ENCODE results near the gene ZNF10. TPM values are rescaled to one million over a fixed set of nuclear protein-coding genes. Genes with fewer than 3 reads are reported as not detected.
A peak's percentile ranks its signal among the peaks of the same experiment; 100 is the strongest.

ZNF10 gene
- total and polyA plus RNA-seq, 2 of the 8 experiments (the other 6 are each of a cell fraction or from before 2014, with no cell fraction given), result 5.2 to 11.9 TPM

GRCh38 chr12:133181238-133181959 is 51.0 kb downstream of the ZNF10 start, which contains the start of gene ZNF268 (continued):
- TF ChIP-seq RNF2 (IDR thresholded peaks at IDR 0.05; ENCODE audit: borderline replicate concordance, low read depth, low read length, missing control alignments, poor library complexity, severe bottlenecking) (no peak), TCF12 (IDR thresholded peaks at IDR 0.05; ENCODE audit: low read depth, low read length) (0 out of 2 replicates have a peak, but pooled peaks have one; percentile 32), SIN3A (conservative IDR thresholded peaks at IDR 0.05 in 1 of 2, IDR thresholded peaks at IDR 0.05 in 1 of 2; ENCODE audit: low read depth in 1 of 2, low read length in 2 of 2) (peak in 1 of 2 experiments; percentile 97; a peak in 2 of 4 replicates), BACH1 (IDR thresholded peaks at IDR 0.05; ENCODE audit: low read length) (no peak), HDAC2 (IDR thresholded peaks at IDR 0.05; ENCODE audit: borderline replicate concordance in 1 of 2, low read depth in 2 of 2, low read length in 2 of 2) (peak in 1 of 2 experiments; percentile 63; a peak in 1 of 4 replicates), SP4 (IDR thresholded peaks at IDR 0.05; ENCODE audit: low read length) (0 out of 2 replicates have a peak, but pooled peaks have one; percentile 65), CTCF (IDR thresholded peaks at IDR 0.05; ENCODE audit: control extremely low read depth in 1 of 3, insufficient read depth in 1 of 3, low read depth in 1 of 3, low read length in 3 of 3) (peak; percentile 78 to 80 (median 80)), TEAD4 (IDR thresholded peaks at IDR 0.05; ENCODE audit: low read depth, low read length) (no peak; the same call in 1 of the 2 replicates), RAD21 (IDR thresholded peaks at IDR 0.05 in 1 of 2, conservative IDR thresholded peaks at IDR 0.05 in 1 of 2; ENCODE audit: low read depth in 2 of 2, low read length in 2 of 2) (peak; percentile 78 to 79), EZH2 (IDR thresholded peaks at IDR 0.05; ENCODE audit: low read depth, low read length, severe bottlenecking) (no peak), KDM1A (IDR thresholded peaks at IDR 0.05; ENCODE audit: borderline replicate concordance, low read length) (no peak), SP2 (IDR thresholded peaks at IDR 0.05; ENCODE audit: low read length) (no peak), KDM4A (IDR thresholded peaks at IDR 0.05; ENCODE audit: low read depth, low read length, severe bottlenecking) (peak; percentile 99)
- TF ChIP-seq, protein P1, sequence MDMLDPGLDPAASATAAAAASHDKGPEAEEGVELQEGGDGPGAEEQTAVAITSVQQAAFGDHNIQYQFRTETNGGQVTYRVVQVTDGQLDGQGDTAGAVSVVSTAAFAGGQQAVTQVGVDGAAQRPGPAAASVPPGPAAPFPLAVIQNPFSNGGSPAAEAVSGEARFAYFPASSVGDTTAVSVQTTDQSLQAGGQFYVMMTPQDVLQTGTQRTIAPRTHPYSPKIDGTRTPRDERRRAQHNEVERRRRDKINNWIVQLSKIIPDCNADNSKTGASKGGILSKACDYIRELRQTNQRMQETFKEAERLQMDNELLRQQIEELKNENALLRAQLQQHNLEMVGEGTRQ (IDR thresholded peaks at IDR 0.05; ENCODE audit: low read length), result no peak
- TF ChIP-seq, protein P2, sequence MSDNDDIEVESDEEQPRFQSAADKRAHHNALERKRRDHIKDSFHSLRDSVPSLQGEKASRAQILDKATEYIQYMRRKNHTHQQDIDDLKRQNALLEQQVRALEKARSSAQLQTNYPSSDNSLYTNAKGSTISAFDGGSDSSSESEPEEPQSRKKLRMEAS (IDR thresholded peaks at IDR 0.05), result no peak

Measured in H1 (cell line).